ENCODE measurements around the gene NEURL2.

NEURL2 gene

GRCh38 chr20:45843506-45843905 is 47.5 kb downstream of the NEURL2 start:
- no peak for DNase-seq (ENCODE audit: extremely low spot score)
- ChIA-PET POLR2A (no interaction called here), CTCF (interaction anchor here (1.2 kb wide), 1 partner anchor 44 kb away, joined by 3 read pairs; no protein-coding TSS in a partner anchor)
- TF ChIP-seq CTCF (IDR thresholded peaks at IDR 0.05; ENCODE audit: control extremely low read depth, extremely low read depth, low read depth, missing control alignments) = no peak

- peak; percentile 82 for DNase-seq (ENCODE audit: extremely low spot score)
- ChIA-PET CTCF (interaction anchor here (0.7 to 2.2 kb wide), 11 partner anchors 9 to 171 kb away, joined by 3 to 8 read pairs (median 4); partner anchors contain the start of genes ACOT8, CTSA, NEURL2 and ZSWIM3), POLR2A (interaction anchor here (0.7 to 1.1 kb wide), 3 partner anchors 9 to 14 kb away, joined by 3 read pairs; partner anchors contain the start of gene SNX21)
- TF ChIP-seq CTCF (IDR thresholded peaks at IDR 0.05; ENCODE audit: control extremely low read depth, extremely low read depth, low read depth, missing control alignments) = no peak
Observed at GRCh38 chr20:45842169-45842812, 48.7 kb downstream of the NEURL2 start.

GRCh38 chr20:45841407-45842129 is 49.4 kb downstream of the NEURL2 start:
- ChIA-PET CTCF (interaction anchor here (0.7 to 2.2 kb wide), 11 partner anchors 10 to 171 kb away, joined by 3 to 8 read pairs (median 4); partner anchors contain the start of genes ACOT8, CTSA, NEURL2 and ZSWIM3), POLR2A (interaction anchor here (0.9 to 1.1 kb wide), 2 partner anchors 9 to 14 kb away, joined by 3 read pairs; no protein-coding TSS in a partner anchor)
- no peak for DNase-seq (ENCODE audit: extremely low spot score)
- TF ChIP-seq CTCF (IDR thresholded peaks at IDR 0.05; ENCODE audit: control extremely low read depth, extremely low read depth, low read depth, missing control alignments) = no peak

GRCh38 chr20:45840700-45841198 is 50.3 kb downstream of the NEURL2 start:
- no peak for TF ChIP-seq CTCF (IDR thresholded peaks at IDR 0.05; ENCODE audit: control extremely low read depth, extremely low read depth, low read depth, missing control alignments)
- ChIA-PET CTCF (interaction anchor here (1.0 to 2.2 kb wide), 4 partner anchors 12 to 146 kb away, joined by 4 to 8 read pairs (median 4); partner anchors contain the start of genes CTSA and NEURL2), POLR2A (no interaction called here)
- no peak for DNase-seq (ENCODE audit: extremely low spot score)
